Measurements from ENCODE around the gene KIF4A. TPM values are rescaled to one million over a fixed set of nuclear protein-coding genes. Genes with fewer than 3 reads are reported as not detected.

Gene KIF4A
- total RNA-seq, 1 donor from 2014 or later: 2.2 TPM

DNA sequence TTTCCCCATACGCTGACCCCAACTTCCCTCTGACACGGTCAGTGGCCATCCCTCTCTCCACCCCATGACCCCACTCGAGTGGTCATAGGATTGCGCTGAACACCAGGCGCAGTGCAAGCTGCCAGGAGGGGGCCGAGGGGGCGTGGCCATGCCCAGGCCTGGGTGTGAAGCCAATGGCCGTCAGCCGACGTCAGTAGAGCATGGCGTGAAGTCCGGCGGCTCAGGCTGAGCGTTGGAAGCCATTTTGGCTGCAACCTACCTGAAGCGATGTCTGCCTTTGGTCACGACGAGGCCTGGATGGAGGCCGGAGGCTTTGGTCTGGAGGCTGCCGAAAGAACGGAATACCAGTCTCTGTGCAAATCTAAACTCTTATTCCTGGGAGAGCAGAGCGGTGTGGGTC lies 8.0 kb upstream of the KIF4A start, which contains the start of gene RAB41:
Gene RAB41, plus strand, starts transcription at position 222 of the 400 bp plus-strand sequence. Its CDS starts 46 bp downstream, at position 268.
- Histone ChIP-seq H3K4me1 (no peaks in the 10 kb centered on the region), H3K27ac (no peak within 1 kb of the TSS), H3K36me3 (peaks cover 0 to 3% of the 10 kb centered on the region in 2 donors), H3K27me3 (no peaks in the 10 kb centered on the region), H3K4me3 (no peak within 1 kb of the TSS), H3K9me3 (no peaks in the 10 kb centered on the region)
- intact Hi-C loops (cut with DNase I): no loop called here
- TF ChIP-seq, protein P1, sequence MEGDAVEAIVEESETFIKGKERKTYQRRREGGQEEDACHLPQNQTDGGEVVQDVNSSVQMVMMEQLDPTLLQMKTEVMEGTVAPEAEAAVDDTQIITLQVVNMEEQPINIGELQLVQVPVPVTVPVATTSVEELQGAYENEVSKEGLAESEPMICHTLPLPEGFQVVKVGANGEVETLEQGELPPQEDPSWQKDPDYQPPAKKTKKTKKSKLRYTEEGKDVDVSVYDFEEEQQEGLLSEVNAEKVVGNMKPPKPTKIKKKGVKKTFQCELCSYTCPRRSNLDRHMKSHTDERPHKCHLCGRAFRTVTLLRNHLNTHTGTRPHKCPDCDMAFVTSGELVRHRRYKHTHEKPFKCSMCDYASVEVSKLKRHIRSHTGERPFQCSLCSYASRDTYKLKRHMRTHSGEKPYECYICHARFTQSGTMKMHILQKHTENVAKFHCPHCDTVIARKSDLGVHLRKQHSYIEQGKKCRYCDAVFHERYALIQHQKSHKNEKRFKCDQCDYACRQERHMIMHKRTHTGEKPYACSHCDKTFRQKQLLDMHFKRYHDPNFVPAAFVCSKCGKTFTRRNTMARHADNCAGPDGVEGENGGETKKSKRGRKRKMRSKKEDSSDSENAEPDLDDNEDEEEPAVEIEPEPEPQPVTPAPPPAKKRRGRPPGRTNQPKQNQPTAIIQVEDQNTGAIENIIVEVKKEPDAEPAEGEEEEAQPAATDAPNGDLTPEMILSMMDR (IDR thresholded peaks at IDR 0.05): no peak
- no peak for TF ChIP-seq POLR2AphosphoS5 (IDR thresholded peaks at IDR 0.05; ENCODE audit: insufficient read depth in 1 of 2, low read depth in 1 of 2)
- no peak for TF ChIP-seq POLR2A (IDR thresholded peaks at IDR 0.05)
- DNase-seq (ENCODE audit: extremely low spot score in 2 of 2): no peak

DNA sequence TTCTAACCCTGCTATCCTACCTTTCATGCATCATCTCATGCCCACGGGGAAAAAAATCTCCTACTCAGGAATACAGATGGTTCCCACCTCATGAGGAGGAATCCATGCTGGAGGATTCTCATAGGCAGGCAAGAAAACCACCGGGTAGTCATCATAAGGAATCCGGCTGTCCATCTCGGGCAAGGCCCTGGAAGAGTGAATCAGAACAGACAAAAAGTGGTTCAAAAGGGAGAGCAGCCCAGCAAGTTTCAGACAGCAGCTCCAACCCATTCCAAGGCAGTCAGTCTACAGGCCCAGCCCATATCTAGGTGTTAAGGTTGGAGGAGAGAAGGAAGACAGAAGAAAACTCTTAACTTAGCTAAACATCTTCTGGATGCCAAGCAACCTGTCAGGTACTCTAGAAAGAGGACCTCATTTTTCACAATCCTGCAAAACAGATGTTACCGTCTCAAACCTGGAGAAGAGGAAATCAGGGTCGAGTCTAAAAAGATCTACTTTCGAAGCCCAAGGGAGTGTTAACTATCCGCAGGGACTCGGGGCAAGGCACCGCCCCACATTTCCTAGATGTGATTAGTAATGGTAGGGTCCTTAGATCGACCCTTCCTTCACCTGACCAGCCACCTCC lies 624 bp upstream of the KIF4A start:
- H3K4me1 ChIP-seq: peaks cover 9% of the 10 kb centered on the region
- H3K36me3 ChIP-seq: peaks cover 0 to 3% of the 10 kb centered on the region in 2 donors
- peak overlapping the region; percentile 70 for H3K27ac ChIP-seq
- TF ChIP-seq, protein P1 (IDR thresholded peaks at IDR 0.05): no peak
- no peak for TF ChIP-seq POLR2AphosphoS5 (IDR thresholded peaks at IDR 0.05; ENCODE audit: insufficient read depth in 1 of 2, low read depth in 1 of 2)
- TF ChIP-seq POLR2A (IDR thresholded peaks at IDR 0.05): no peak
- intact Hi-C loops (cut with DNase I): no loop called here
- no peaks in the 10 kb centered on the region for H3K9me3 ChIP-seq
- no peak for DNase-seq (ENCODE audit: extremely low spot score in 2 of 2)
- peak overlapping the region; percentile 34 to 49 for H3K4me3 ChIP-seq
- H3K27me3 ChIP-seq: no peaks in the 10 kb centered on the region

DNA sequence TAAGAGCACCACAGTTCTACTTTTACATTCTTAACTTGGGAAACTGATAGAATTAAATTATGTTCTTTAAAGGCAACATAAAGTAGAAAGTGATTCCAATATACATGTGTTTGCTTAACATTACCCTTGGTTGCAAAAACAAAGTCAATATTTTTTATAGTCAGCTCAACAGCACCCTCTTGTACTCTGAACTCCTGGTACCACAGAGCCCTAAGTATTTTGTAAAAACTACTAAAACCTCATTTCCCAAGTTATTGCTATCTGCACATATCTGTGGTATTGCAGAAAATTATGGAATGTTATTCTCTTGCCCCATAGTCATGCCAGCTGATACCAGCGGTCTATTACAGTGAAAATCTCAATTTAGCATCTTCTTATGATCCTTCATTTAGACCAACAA lies 2.9 kb downstream of the KIF4A start:
- H3K9me3 ChIP-seq: no peaks in the 10 kb centered on the region
- no peak overlapping the region for H3K4me3 ChIP-seq
- H3K36me3 ChIP-seq: no peaks in the 10 kb centered on the region
- peaks cover 9% of the 10 kb centered on the region for H3K4me1 ChIP-seq
- H3K27ac ChIP-seq: no peak overlapping the region
- TF ChIP-seq, protein P1 (IDR thresholded peaks at IDR 0.05): no peak
- TF ChIP-seq POLR2A (IDR thresholded peaks at IDR 0.05): no peak
- TF ChIP-seq POLR2AphosphoS5 (IDR thresholded peaks at IDR 0.05; ENCODE audit: insufficient read depth in 1 of 2, low read depth in 1 of 2): no peak
- no peaks in the 10 kb centered on the region for H3K27me3 ChIP-seq
- intact Hi-C loops (cut with DNase I): no loop called here
- no peak for DNase-seq (ENCODE audit: extremely low spot score in 2 of 2)

DNA sequence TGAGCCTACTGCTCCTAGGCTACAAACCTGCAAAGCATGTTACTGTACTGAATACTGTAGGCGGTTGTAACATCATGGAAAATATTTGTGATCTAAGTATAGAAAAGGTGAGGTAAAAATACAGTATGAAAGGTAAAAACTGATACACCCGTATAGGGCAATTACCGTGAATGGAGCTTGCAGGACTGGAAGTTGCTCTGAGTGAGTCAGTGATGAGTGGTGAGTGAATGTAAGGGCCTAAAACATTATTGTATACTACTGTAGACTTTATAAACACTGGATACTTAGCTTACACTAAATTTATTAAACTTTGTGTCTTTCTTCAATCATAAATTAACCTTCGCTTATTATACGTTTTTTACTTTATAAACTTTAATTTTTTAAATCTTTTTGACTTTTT lies 3.7 kb downstream of the KIF4A start:
- Histone ChIP-seq H3K4me3 (no peak overlapping the region), H3K36me3 (no peaks in the 10 kb centered on the region), H3K27ac (no peak overlapping the region), H3K27me3 (no peaks in the 10 kb centered on the region), H3K4me1 (peaks cover 9% of the 10 kb centered on the region), H3K9me3 (no peaks in the 10 kb centered on the region)
- TF ChIP-seq POLR2AphosphoS5 (IDR thresholded peaks at IDR 0.05; ENCODE audit: insufficient read depth in 1 of 2, low read depth in 1 of 2) (no peak), POLR2A (IDR thresholded peaks at IDR 0.05) (no peak)
- TF ChIP-seq, protein P1 (IDR thresholded peaks at IDR 0.05): no peak
- intact Hi-C loops (cut with DNase I): no loop called here
- no peak for DNase-seq (ENCODE audit: extremely low spot score in 2 of 2)

DNA sequence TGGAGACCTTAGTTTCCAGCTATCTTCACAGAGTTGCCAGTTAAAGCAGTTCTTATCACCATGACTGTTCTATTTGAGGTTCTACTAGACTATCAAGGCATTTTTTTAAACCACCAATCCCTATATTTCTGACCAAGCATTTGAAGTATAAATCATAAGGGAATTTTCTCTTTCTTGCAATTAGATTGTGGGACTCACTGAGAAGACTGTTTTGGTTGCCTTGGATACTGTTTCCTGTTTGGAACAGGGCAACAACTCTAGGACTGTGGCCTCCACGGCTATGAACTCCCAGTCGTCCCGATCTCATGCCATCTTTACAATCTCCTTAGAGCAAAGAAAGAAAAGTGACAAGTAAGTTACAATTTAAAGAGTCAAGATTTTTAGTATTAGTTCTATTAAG lies 11.8 kb downstream of the KIF4A start:
- DNase-seq (ENCODE audit: extremely low spot score in 2 of 2): no peak
- H3K4me1 ChIP-seq: no peaks in the 10 kb centered on the region
- H3K27ac ChIP-seq: no peak overlapping the region
- H3K27me3 ChIP-seq: no peaks in the 10 kb centered on the region
- no peaks in the 10 kb centered on the region for H3K36me3 ChIP-seq
- intact Hi-C loops (cut with DNase I): no loop called here
- no peak overlapping the region for H3K4me3 ChIP-seq
- TF ChIP-seq POLR2A (IDR thresholded peaks at IDR 0.05) (no peak), POLR2AphosphoS5 (IDR thresholded peaks at IDR 0.05; ENCODE audit: insufficient read depth in 1 of 2, low read depth in 1 of 2) (no peak)
- TF ChIP-seq, protein P1 (IDR thresholded peaks at IDR 0.05): no peak
- no peaks in the 10 kb centered on the region for H3K9me3 ChIP-seq

Measured in vagina (tissue), 2 donors.